ENCODE data around the gene FOXP1. TPM values are rescaled to one million over a fixed set of nuclear protein-coding genes. Genes with fewer than 3 reads are reported as not detected.

Gene FOXP1
- total and polyA plus RNA-seq, 8 donors: 13.4 to 74.1 (median 44.1) TPM

DNA sequence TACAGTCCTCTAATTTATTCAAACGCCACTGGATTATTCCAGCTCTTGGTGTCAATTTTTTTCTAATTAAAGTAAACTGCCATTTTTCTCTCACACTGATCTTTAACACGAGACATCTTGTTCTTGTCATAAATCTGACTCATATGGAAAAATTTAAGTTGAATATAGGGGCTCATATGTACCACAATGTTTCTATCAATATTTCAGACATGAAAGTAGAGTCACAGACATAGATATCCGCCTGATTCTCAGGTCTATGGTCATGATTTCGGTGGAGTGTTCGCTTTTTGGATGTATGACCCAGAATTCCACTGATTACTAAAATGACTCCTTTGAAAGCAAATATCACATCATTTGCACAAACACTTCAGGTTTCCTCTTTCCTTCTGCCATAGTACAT, 552.8 kb downstream of the FOXP1 start:
- WGBS, 2 donors: 92 to 96% methylated on average over 5 of the region's 5 CpGs
- ATAC-seq: no peak
- Histone ChIP-seq H3K27ac (peak overlapping the region in 1 of 4 donors; percentile 9), H3K27me3 (no peaks in the 10 kb centered on the region), H3K36me3 (no peaks in the 10 kb centered on the region), H3K4me3 (no peak overlapping the region), H3K9me3 (no peaks in the 10 kb centered on the region), H3K4me1 (peaks cover 9 to 24% (median 14%) of the 10 kb centered on the region in 3 donors)
- TF ChIP-seq, protein P1, sequence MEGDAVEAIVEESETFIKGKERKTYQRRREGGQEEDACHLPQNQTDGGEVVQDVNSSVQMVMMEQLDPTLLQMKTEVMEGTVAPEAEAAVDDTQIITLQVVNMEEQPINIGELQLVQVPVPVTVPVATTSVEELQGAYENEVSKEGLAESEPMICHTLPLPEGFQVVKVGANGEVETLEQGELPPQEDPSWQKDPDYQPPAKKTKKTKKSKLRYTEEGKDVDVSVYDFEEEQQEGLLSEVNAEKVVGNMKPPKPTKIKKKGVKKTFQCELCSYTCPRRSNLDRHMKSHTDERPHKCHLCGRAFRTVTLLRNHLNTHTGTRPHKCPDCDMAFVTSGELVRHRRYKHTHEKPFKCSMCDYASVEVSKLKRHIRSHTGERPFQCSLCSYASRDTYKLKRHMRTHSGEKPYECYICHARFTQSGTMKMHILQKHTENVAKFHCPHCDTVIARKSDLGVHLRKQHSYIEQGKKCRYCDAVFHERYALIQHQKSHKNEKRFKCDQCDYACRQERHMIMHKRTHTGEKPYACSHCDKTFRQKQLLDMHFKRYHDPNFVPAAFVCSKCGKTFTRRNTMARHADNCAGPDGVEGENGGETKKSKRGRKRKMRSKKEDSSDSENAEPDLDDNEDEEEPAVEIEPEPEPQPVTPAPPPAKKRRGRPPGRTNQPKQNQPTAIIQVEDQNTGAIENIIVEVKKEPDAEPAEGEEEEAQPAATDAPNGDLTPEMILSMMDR (IDR thresholded peaks at IDR 0.05): no peak
- FAIRE-seq: no peak
- intact Hi-C loops (cut with DNase I): no loop called here
- DNase-seq: no peak

DNA sequence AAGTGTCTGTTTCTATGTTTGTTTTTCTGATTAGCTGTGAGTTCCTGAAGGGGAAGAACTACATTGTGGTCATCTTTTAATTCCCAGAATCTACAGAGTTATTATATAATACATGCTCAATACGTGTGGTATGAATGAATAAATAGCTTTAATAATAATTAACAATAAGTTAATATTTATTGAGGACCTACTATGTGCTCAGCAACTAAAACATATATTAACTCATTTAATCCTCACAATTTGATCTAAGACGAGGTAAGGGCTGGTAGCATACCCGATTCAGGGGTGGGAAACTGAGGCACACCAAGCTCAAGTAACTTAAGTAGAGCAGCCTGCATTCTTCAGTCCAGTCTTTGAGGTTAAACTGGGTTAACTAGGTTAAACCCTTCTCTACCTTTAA, 553.8 kb downstream of the FOXP1 start:
- H3K36me3 ChIP-seq: no peaks in the 10 kb centered on the region
- no peak for FAIRE-seq
- H3K27ac ChIP-seq: no peak overlapping the region
- no peaks in the 10 kb centered on the region for H3K27me3 ChIP-seq
- no peak for DNase-seq
- no peak for ATAC-seq
- WGBS, 2 donors: 91 to 94% methylated on average over 3 of the region's 3 CpGs
- TF ChIP-seq, protein P1 (IDR thresholded peaks at IDR 0.05): no peak
- H3K4me1 ChIP-seq: peaks cover 17 to 32% (median 19%) of the 10 kb centered on the region in 3 donors
- H3K9me3 ChIP-seq: no peaks in the 10 kb centered on the region
- intact Hi-C loops (cut with DNase I): no loop called here
- H3K4me3 ChIP-seq: no peak overlapping the region

DNA sequence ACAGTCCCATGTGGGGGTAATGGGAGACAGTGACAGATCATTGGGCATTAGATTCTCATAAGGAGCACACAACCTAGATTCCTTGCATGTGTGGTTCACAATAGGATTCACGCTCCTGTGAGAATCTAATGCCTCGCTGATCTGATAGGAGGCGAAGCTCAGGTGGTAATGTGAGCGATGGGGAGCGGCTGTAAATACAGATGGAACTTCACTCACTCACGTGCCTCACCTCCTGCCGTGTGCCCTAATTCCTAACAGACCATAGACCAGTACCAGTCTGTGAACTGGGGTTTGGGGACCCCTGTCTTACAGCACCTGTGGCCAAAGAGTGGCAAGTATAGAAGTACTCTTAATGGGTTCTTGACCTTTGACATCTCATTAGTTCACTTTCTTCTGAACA, 554.7 kb downstream of the FOXP1 start:
- ATAC-seq (no peak), DNase-seq (no peak), FAIRE-seq (no peak)
- H3K27ac ChIP-seq: no peak overlapping the region
- TF ChIP-seq, protein P1 (IDR thresholded peaks at IDR 0.05): no peak
- no peaks in the 10 kb centered on the region for H3K36me3 ChIP-seq
- no peaks in the 10 kb centered on the region for H3K9me3 ChIP-seq
- 98% methylated on average over 7 of the region's 7 CpGs for WGBS, 2 donors
- no peak overlapping the region for H3K4me3 ChIP-seq
- intact Hi-C loops (cut with DNase I): no loop called here
- no peaks in the 10 kb centered on the region for H3K27me3 ChIP-seq
- H3K4me1 ChIP-seq: peaks cover 17 to 32% (median 19%) of the 10 kb centered on the region in 3 donors

DNA sequence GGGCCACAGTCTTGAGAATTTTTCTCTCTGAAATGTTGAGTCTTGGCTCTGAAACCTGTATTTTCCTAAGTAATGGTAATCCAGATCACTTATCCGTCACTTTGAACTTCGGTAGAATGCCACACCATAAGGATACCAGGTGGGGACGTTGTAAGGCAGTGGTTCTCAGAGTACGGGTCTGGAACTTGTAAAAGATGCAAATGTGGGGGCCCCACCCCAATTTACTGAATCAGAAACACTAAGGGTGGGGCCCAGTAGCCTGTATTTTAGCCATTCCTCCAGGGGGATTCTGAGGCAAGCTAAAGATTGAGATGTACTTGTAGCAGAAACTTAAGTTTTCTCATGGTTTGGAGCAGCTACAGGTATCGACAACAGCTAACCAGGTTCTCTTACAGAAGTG, 555.3 kb downstream of the FOXP1 start:
- ATAC-seq (no peak), DNase-seq (no peak), FAIRE-seq (no peak)
- Histone ChIP-seq H3K9me3 (no peaks in the 10 kb centered on the region), H3K4me3 (no peak overlapping the region), H3K27ac (no peak overlapping the region), H3K4me1 (peaks cover 17 to 32% (median 19%) of the 10 kb centered on the region in 3 donors), H3K27me3 (no peaks in the 10 kb centered on the region), H3K36me3 (no peaks in the 10 kb centered on the region)
- TF ChIP-seq, protein P1 (IDR thresholded peaks at IDR 0.05): no peak
- WGBS, 2 donors: 96 to 97% methylated on average over 5 of the region's 5 CpGs
- intact Hi-C loops (cut with DNase I): no loop called here

DNA sequence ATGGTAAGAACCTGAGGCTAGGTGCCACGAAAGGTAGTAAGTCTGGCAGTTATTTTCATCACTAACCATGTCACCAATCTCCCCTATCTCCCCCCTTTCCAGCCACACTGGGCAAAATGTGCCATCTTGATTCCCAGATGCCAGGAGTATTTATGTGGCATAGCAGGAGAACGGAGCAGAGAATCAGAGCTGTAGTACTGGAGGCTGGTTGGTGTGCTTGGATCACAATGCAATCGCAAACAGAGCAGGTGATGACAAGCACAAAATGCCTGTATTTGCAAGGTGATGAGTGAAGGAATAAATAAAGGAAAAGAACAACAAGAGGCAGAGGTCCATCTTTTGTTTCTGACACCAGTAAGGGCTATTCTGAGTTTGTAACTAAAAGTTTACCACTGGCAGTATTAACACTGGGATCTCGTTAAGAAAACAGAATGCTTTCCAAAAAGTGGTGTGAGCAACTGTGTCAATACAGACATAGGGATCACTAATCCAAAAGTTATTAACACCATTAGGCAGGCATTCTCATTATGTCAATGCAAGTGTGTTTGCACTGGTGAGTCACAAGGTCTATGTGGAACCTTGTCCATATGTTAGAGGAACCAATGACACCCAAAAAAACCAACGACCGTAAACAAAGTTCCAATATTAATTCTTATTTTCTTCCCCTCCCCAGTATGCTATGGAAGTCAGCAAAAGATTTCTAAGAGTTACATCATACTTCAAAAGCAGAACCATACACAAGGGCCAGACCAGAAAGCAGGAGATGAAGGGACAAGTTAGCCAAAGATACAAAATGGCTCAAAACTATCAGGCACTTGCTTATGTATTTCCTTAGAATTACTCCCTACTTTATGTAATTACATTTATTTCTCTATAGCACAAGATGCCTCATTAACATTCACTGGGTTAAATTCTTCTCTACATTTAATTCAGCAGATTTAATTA, 556.6 kb downstream of the FOXP1 start:
- no peak for FAIRE-seq
- intact Hi-C loops (cut with DNase I): no loop called here
- Histone ChIP-seq H3K27ac (peak overlapping the region in 2 of 4 donors; percentile 37 to 68), H3K4me3 (no peak overlapping the region), H3K4me1 (peaks cover 17 to 32% (median 19%) of the 10 kb centered on the region in 3 donors), H3K36me3 (no peaks in the 10 kb centered on the region), H3K9me3 (no peaks in the 10 kb centered on the region), H3K27me3 (no peaks in the 10 kb centered on the region)
- ATAC-seq: peak; percentile 73 to 86 (median 78)
- peak in 1 of 6 donors; percentile 22 for DNase-seq
- TF ChIP-seq, protein P1 (IDR thresholded peaks at IDR 0.05): no peak
- whole genome bisulfite sequencing, 2 donors: 50 to 56% methylated on average over 6 of the region's 6 CpGs
